Measurements from ENCODE around the gene TSGA10IP. TPM values are rescaled to one million over a fixed set of nuclear protein-coding genes. Genes with fewer than 3 reads are reported as not detected.

The TSGA10IP gene
- total RNA-seq, 1 experiment from 2014 or later: not detected

DNA sequence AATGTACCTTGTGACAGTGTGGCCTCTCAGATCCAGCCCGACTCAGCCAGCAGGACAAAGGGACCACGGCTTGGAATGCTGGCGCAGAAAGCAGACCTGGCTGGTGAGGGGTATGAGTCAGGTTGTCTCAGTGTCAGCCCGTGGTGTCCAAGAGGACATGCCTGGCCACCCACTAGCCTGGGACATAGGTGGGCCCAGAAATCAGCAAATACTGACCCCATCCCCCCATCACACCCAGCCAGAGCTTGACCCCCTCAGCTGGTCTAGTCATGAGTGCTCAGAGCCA lies 61.6 kb downstream of the TSGA10IP start:
- TF ChIP-seq, protein P1, sequence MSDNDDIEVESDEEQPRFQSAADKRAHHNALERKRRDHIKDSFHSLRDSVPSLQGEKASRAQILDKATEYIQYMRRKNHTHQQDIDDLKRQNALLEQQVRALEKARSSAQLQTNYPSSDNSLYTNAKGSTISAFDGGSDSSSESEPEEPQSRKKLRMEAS (IDR thresholded peaks at IDR 0.05): no peak
- no peak for TF ChIP-seq RAD21 (IDR thresholded peaks at IDR 0.05; ENCODE audit: low read depth)
- TF ChIP-seq JUND (IDR thresholded peaks at IDR 0.05): no peak
- TF ChIP-seq ZNF274 (IDR thresholded peaks at IDR 0.05; ENCODE audit: low read depth, low read length): no peak
- TF ChIP-seq YY1 (IDR thresholded peaks at IDR 0.05; ENCODE audit: extremely low read depth, insufficient replicate concordance, low read depth, low read length): no peak
- TF ChIP-seq REST (IDR thresholded peaks at IDR 0.05; ENCODE audit: low read depth): no peak
- TF ChIP-seq, protein P2, sequence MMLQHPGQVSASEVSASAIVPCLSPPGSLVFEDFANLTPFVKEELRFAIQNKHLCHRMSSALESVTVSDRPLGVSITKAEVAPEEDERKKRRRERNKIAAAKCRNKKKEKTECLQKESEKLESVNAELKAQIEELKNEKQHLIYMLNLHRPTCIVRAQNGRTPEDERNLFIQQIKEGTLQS (IDR thresholded peaks at IDR 0.05): no peak
- TF ChIP-seq EZH2 (IDR thresholded peaks at IDR 0.05): no peak
- H3K4me3 ChIP-seq (replicated peaks in 1 of 2; ENCODE audit: low read depth in 1 of 2, low read length in 2 of 2): no peak overlapping the region
- H3K9me2 ChIP-seq (ENCODE audit: insufficient read depth): no peaks in the 10 kb centered on the region
- peaks cover 25% of the 10 kb centered on the region for H3K79me2 ChIP-seq (ENCODE audit: insufficient read depth, low read length)
- peaks cover 11 to 24% of the 10 kb centered on the region in 2 experiments for H3K36me3 ChIP-seq (ENCODE audit: control insufficient read depth in 1 of 2, insufficient read depth in 2 of 2, low read length in 2 of 2)
- POLR2A ChIA-PET: no interaction called here
- no peaks in the 10 kb centered on the region for H3K9me3 ChIP-seq (ENCODE audit: control insufficient read depth in 1 of 2, insufficient read depth in 1 of 2, low read depth in 1 of 2, low read length in 2 of 2)
- no TSS peak for BruUV-seq (replicated peaks)
- peak overlapping the region; percentile 44 for H3K9ac ChIP-seq (ENCODE audit: low read length)
- ATAC-seq: no peak
- intact Hi-C loops (cut with micrococcal nuclease): no loop called here
- no peaks in the 10 kb centered on the region for H4K20me1 ChIP-seq (ENCODE audit: insufficient read depth)
- RAD21 ChIA-PET (ENCODE audit: low non-redundant PET in 1 of 2, low total read pairs in 2 of 2, uncharacterized antibody in 2 of 2, unreplicated experiment in 2 of 2): no interaction called here
- peaks cover 40 to 79% of the 10 kb centered on the region in 2 experiments for H3K4me1 ChIP-seq (ENCODE audit: control insufficient read depth in 1 of 2, insufficient read depth in 2 of 2, low read length in 2 of 2)
- no peaks in the 10 kb centered on the region for H3K27me3 ChIP-seq (ENCODE audit: insufficient read depth, low read length)
- DNase-seq (ENCODE audit: low read depth, low spot score): no peak
- CTCF ChIA-PET: no interaction called here
- H3K4me2 ChIP-seq (ENCODE audit: low read length): peak overlapping the region; percentile 36
- H3K27ac ChIP-seq (ENCODE audit: low read depth, low read length): peak overlapping the region; percentile 38
- no peak overlapping the region for H2AFZ ChIP-seq (ENCODE audit: low read depth, low read length, poor library complexity, severe bottlenecking)
